K562 (cell line): ENCODE measurements around the gene ZMIZ1.

Experiments
- ATF2 ChIP-seq: sonication (generic); formaldehyde crosslinking; IDR thresholded peaks from 2 replicates; pipeline ENCODE4 v1.8.1; 2022; ENCODE audit warnings: missing genetic modification reagents
- CTCF ChIP-seq, 3 experiments: IDR thresholded peaks in 2 of 3; conservative IDR thresholded peaks in 1 of 3; 2 replicates each; pipeline ENCODE4 v1.5.1; 2011 to 2012; ENCODE audit warnings: low read length in 3 of 3, mild to moderate bottlenecking in 3 of 3, control low read depth in 2 of 3, improper control_type of control experiment in 1 of 3, inconsistent platforms in 1 of 3, low read depth in 1 of 3, mixed read lengths in 1 of 3, moderate library complexity in 1 of 3; ENCODE audit not compliant: insufficient read depth in 2 of 3
- EP300 ChIP-seq: IDR thresholded peaks from 2 replicates; pipeline ENCODE4 v1.6.1; 2012; ENCODE audit warnings: low read length, improper control_type of control experiment
- JUNB ChIP-seq: fragments of 450-650 bp; formaldehyde crosslinking; conservative IDR thresholded peaks from 2 replicates; pipeline ENCODE4 v1.4.0; 2020; ENCODE audit warnings: mild to moderate bottlenecking
- TEAD4 ChIP-seq, 2 experiments: sonication (generic) in 1 of 2; formaldehyde crosslinking in 1 of 2; IDR thresholded peaks; 2 replicates each; pipeline versions ENCODE4 v1.6.1 to v1.8.0; 2012 to 2022; ENCODE audit warnings: borderline replicate concordance in 1 of 2, inconsistent platforms in 1 of 2, low read length in 1 of 2, mild to moderate bottlenecking in 1 of 2, missing genetic modification reagents in 1 of 2
- THRB ChIP-seq: fragments of 450-650 bp; formaldehyde crosslinking; conservative IDR thresholded peaks from 2 replicates; pipeline ENCODE4 v1.4.0; 2022; ENCODE audit warnings: mild to moderate bottlenecking, missing genetic modification characterization
- ZBTB1 ChIP-seq: sonication (generic); formaldehyde crosslinking; IDR thresholded peaks from 2 replicates; pipeline ENCODE4 v1.8.1; 2023; ENCODE audit warnings: missing genetic modification reagents, low read depth, mild to moderate bottlenecking, borderline replicate concordance
- ZFX ChIP-seq: sonication (generic); formaldehyde crosslinking; IDR thresholded peaks from 2 replicates; pipeline ENCODE4 v1.8.0; 2022; ENCODE audit warnings: mild to moderate bottlenecking, missing genetic modification reagents, moderate library complexity
- ZNF609 ChIP-seq: sonication (generic); formaldehyde crosslinking; IDR thresholded peaks from 2 replicates; pipeline ENCODE4 v1.8.1; 2023; ENCODE audit warnings: missing genetic modification reagents, mild to moderate bottlenecking, borderline replicate concordance

- no peak for TF ChIP-seq THRB (CRISPR knock-in tag)
- TF ChIP-seq ZNF609: no peak
- no peak for TF ChIP-seq ATF2 (CRISPR knock-in tag)
- TF ChIP-seq ZFX (CRISPR knock-in tag): no peak
- TF ChIP-seq JUNB: no peak
- no peak for TF ChIP-seq ZBTB1 (CRISPR knock-in tag)
- no peak for TF ChIP-seq TEAD4 (IDR thresholded peaks at IDR 0.05; ENCODE audit: low read length)
- TF ChIP-seq TEAD4 (CRISPR knock-in tag; IDR thresholded peaks at IDR 0.05; ENCODE audit: borderline replicate concordance): no peak
- TF ChIP-seq EP300: no peak
- no peak for TF ChIP-seq CTCF (IDR thresholded peaks at IDR 0.05 in 2 of 3, conservative IDR thresholded peaks at IDR 0.05 in 1 of 3; ENCODE audit: insufficient read depth in 2 of 3, low read depth in 1 of 3, low read length in 3 of 3)
These were observed 292.0 kb downstream of the ZMIZ1 start for GRCh38 chr10:79360499-79361342.
